ENCODE measurements around the gene RNF168. TPM values are rescaled to one million over a fixed set of nuclear protein-coding genes. Genes with fewer than 3 reads are reported as not detected.

RNF168 gene
- total and polyA plus RNA-seq, 2 of the 4 experiments (the other 2 are of a cell fraction), result 2.5 to 15.2 TPM

DNA sequence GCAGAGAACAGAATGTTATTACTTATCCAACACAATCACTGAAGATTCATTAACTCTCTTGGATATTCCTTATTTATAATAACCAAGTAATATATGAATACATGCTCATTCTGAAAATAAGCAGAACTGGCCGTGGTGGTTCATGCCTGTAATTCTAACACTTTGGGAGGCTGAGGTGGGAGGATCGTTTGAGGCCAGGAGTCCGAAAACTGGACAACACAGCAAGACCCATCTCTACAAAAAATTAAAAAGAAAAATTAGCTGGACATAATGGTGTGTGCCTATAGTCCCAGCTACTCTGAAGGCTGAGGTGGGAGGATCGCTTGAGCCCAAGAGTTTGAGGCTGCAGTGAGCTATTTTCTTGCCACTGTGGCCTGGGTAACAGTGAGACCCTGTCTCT is 25.9 kb downstream of the RNF168 start:
- dilution Hi-C loops (cut with HindIII; ENCODE audit: low sequenced_read_pairs, unreplicated experiment) (no loop called here), intact Hi-C loops (cut with micrococcal nuclease) (no loop called here), in situ Hi-C loops (cut with MboI; ENCODE audit: low sequenced_read_pairs) (no loop called here)
- Histone ChIP-seq H3K4ac (ENCODE audit: low read depth, low read length) (no peak overlapping the region), H2AK9ac (replicated peaks; ENCODE audit: low read depth, low read length, poor library complexity) (no peak overlapping the region), H4K20me1 (ENCODE audit: insufficient read depth, low read length) (no peaks in the 10 kb centered on the region), H2AK5ac (ENCODE audit: low read depth, low read length) (no peak overlapping the region), H2AFZ (replicated peaks; ENCODE audit: low read length, poor library complexity) (no peak overlapping the region), H3K14ac (replicated peaks; ENCODE audit: low read depth, low read length) (no peak overlapping the region), H3K9me1 (ENCODE audit: insufficient read depth, low read length) (0 out of 2 replicates have a peak, but pooled peaks cover 2% of the 10 kb centered on the region), H3K27me3 (ENCODE audit: control insufficient read depth, insufficient read depth, low read length) (no peaks in the 10 kb centered on the region), H3K79me1 (ENCODE audit: low read depth in 1 of 2, low read length in 2 of 2) (peaks cover 9 to 10% of the 10 kb centered on the region in 2 experiments; a peak in 2 of 4 replicates), H3K4me2 (ENCODE audit: low read depth, low read length) (no peak overlapping the region), H3K27ac (ENCODE audit: insufficient read depth, low read length) (no peak overlapping the region), H2BK120ac (ENCODE audit: low read depth, low read length) (no peak overlapping the region), H2BK15ac (ENCODE audit: low read depth, low read length) (no peak overlapping the region), H2BK20ac (ENCODE audit: low read depth, low read length) (no peak overlapping the region), H3K4me3 (ENCODE audit: insufficient read depth, low read depth, low read length) (no peak overlapping the region), H3K4me1 (ENCODE audit: control insufficient read depth, insufficient read depth, low read length) (no peaks in the 10 kb centered on the region), H3K18ac (ENCODE audit: low read depth, low read length) (no peak overlapping the region), H3K36me3 (ENCODE audit: control insufficient read depth, insufficient read depth, low read length) (peaks cover 24% of the 10 kb centered on the region), H4K5ac (ENCODE audit: low read depth, low read length) (no peak overlapping the region), H4K91ac (ENCODE audit: insufficient read depth, low read depth, low read length) (no peak overlapping the region), H3K9ac (ENCODE audit: low read depth, low read length) (no peak overlapping the region), H4K8ac (ENCODE audit: low read depth in 2 of 2, low read length in 2 of 2) (no peak overlapping the region), H2BK5ac (ENCODE audit: low read depth, low read length, poor library complexity, severe bottlenecking) (no peak overlapping the region), H3K9me3 (ENCODE audit: control insufficient read depth, insufficient read depth, low read length) (no peaks in the 10 kb centered on the region), H3K56ac (ENCODE audit: extremely low read depth, insufficient read depth, low read length) (no peak overlapping the region), H3K23ac (ENCODE audit: low read depth, low read length) (no peak overlapping the region)
- DNase-seq, result no peak
- TF ChIP-seq RAD21 (IDR thresholded peaks at IDR 0.05; ENCODE audit: low read length) (no peak), BHLHE40 (IDR thresholded peaks at IDR 0.05; ENCODE audit: low read depth, low read length) (no peak), POLR2A (IDR thresholded peaks at IDR 0.05; ENCODE audit: low read depth, low read length) (no peak), MAFK (IDR thresholded peaks at IDR 0.05; ENCODE audit: low read depth, low read length) (no peak), CHD1 (IDR thresholded peaks at IDR 0.05; ENCODE audit: low read depth, low read length) (no peak), RCOR1 (IDR thresholded peaks at IDR 0.05; ENCODE audit: insufficient replicate concordance, low read length) (no peak), CEBPB (IDR thresholded peaks at IDR 0.05; ENCODE audit: low read depth, low read length) (no peak), USF2 (IDR thresholded peaks at IDR 0.05; ENCODE audit: low read depth, low read length) (no peak), MXI1 (IDR thresholded peaks at IDR 0.05; ENCODE audit: borderline replicate concordance, low read depth, low read length) (no peak), SMC3 (IDR thresholded peaks at IDR 0.05; ENCODE audit: low read depth, low read length) (no peak), NFE2L2 (IDR thresholded peaks at IDR 0.05; ENCODE audit: low read depth, low read length) (no peak), FOS (IDR thresholded peaks at IDR 0.05; ENCODE audit: low read depth, low read length) (no peak), MAZ (IDR thresholded peaks at IDR 0.05; ENCODE audit: borderline replicate concordance, low read depth, low read length) (no peak), RFX5 (IDR thresholded peaks at IDR 0.05; ENCODE audit: low read depth, low read length) (no peak), ELK1 (IDR thresholded peaks at IDR 0.05; ENCODE audit: borderline replicate concordance, low read depth, low read length) (no peak)
- TF ChIP-seq, protein P1, sequence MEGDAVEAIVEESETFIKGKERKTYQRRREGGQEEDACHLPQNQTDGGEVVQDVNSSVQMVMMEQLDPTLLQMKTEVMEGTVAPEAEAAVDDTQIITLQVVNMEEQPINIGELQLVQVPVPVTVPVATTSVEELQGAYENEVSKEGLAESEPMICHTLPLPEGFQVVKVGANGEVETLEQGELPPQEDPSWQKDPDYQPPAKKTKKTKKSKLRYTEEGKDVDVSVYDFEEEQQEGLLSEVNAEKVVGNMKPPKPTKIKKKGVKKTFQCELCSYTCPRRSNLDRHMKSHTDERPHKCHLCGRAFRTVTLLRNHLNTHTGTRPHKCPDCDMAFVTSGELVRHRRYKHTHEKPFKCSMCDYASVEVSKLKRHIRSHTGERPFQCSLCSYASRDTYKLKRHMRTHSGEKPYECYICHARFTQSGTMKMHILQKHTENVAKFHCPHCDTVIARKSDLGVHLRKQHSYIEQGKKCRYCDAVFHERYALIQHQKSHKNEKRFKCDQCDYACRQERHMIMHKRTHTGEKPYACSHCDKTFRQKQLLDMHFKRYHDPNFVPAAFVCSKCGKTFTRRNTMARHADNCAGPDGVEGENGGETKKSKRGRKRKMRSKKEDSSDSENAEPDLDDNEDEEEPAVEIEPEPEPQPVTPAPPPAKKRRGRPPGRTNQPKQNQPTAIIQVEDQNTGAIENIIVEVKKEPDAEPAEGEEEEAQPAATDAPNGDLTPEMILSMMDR (conservative IDR thresholded peaks at IDR 0.05; ENCODE audit: low read depth, low read length), result no peak
- no TSS peak for BruUV-seq (replicated peaks)
- no peak for ATAC-seq (ENCODE audit: low read depth)
- CTCF ChIA-PET, result no interaction called here
- WGBS, 2 experiments (ENCODE audit: extremely low coverage in 2 of 2, insufficient read length in 1 of 2), result 100% methylated on average over 1 of the region's 4 CpGs; no CpG with 5 or more reads in 1 of the 2 experiments
- POLR2A ChIA-PET (ENCODE audit: unreplicated experiment), result no interaction called here

Measured in IMR-90 (cell line).